PC-3 (cell line): ENCODE data around the gene TMEM215.

Source experiments
- EZH2 ChIP-seq: fragments of 300-600 bp; sonication (generic); IDR thresholded peaks from one replicate; pipeline ENCODE4 v1.6.1; 2017; ENCODE audit warnings: antibody characterized with exemption, mild to moderate bottlenecking, low read length; ENCODE audit not compliant: unreplicated experiment
- EZH2phosphoT487 ChIP-seq: fragments of 300-600 bp; sonication (generic); IDR thresholded peaks from 2 replicates; pipeline ENCODE4 v1.6.1; 2018; ENCODE audit warnings: mild to moderate bottlenecking, antibody characterized with exemption, low read length, borderline replicate concordance
- TF ChIP-seq, protein P1 (sequence below): fragments of 300-600 bp; sonication (generic); conservative IDR thresholded peaks from 2 replicates; pipeline ENCODE4 v1.5.1; 2017; ENCODE audit warnings: antibody characterized with exemption, low read depth, mild to moderate bottlenecking, low read length

DNA sequence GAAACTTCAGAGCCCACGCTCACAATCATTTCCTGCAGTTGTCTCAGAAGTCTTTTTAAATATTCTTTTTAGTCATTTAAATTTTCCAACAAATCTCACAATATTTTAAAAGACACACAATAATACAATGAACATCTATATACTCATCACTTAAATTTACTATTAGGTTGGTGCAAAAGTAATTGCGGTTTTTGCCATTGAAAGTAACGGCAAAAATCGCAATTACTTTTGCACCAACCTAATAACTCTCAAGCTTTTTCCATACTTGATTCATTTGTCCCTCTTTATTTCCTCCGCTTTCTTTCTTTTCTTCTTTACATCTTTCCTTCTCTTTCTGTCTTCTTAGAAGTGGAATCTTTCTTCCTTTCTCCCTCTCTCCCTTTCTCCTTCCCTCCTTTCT, 19.2 kb upstream of the TMEM215 start:
- TF ChIP-seq, protein P1, sequence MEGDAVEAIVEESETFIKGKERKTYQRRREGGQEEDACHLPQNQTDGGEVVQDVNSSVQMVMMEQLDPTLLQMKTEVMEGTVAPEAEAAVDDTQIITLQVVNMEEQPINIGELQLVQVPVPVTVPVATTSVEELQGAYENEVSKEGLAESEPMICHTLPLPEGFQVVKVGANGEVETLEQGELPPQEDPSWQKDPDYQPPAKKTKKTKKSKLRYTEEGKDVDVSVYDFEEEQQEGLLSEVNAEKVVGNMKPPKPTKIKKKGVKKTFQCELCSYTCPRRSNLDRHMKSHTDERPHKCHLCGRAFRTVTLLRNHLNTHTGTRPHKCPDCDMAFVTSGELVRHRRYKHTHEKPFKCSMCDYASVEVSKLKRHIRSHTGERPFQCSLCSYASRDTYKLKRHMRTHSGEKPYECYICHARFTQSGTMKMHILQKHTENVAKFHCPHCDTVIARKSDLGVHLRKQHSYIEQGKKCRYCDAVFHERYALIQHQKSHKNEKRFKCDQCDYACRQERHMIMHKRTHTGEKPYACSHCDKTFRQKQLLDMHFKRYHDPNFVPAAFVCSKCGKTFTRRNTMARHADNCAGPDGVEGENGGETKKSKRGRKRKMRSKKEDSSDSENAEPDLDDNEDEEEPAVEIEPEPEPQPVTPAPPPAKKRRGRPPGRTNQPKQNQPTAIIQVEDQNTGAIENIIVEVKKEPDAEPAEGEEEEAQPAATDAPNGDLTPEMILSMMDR: no peak
- no peak for TF ChIP-seq EZH2
- TF ChIP-seq EZH2phosphoT487: no peak
